C1 segment of cervical spinal cord (tissue), 14 donors: ENCODE results near the gene GNG5.
"Not testable (repeated sequence)": the region's sequence is repeated elsewhere in the genome, so short reads cannot be mapped to it uniquely, and the experiment has no call there.

Experiments used
- DNase-seq, 14 donors: peaks; one replicate each; lab custom pipeline; 2025; lab: John Stamatoyannopoulos, UW

Gene GNG5

GRCh38 chr1:84506002-84506728 lies at the start of gene GNG5, which contains the start of gene SPATA1:
TSS of gene GNG5 (minus strand) at chr1:84506581. CDS start at chr1:84506091, 490 bp downstream.
TSS of gene SPATA1 (plus strand) at chr1:84506386. CDS start at chr1:84516360, 9,974 bp downstream.
- peak; percentile 71 to 95 (median 90) for DNase-seq

- DNase-seq, result no peak
Observed at GRCh38 chr1:84550826-84551225, 44.4 kb upstream of the GNG5 start.

GRCh38 chr1:84541679-84542078 lies 35.3 kb upstream of the GNG5 start:
- no peak for DNase-seq

GRCh38 chr1:84540759-84541158 lies 34.4 kb upstream of the GNG5 start:
- DNase-seq, result no peak

GRCh38 chr1:84539972-84540371 lies 33.6 kb upstream of the GNG5 start:
- no peak for DNase-seq

GRCh38 chr1:84538599-84538998 lies 32.2 kb upstream of the GNG5 start:
- no peak for DNase-seq

GRCh38 chr1:84525779-84526178 lies 19.4 kb upstream of the GNG5 start:
- DNase-seq, result no peak

GRCh38 chr1:84524590-84524989 lies 18.2 kb upstream of the GNG5 start:
- no peak for DNase-seq

GRCh38 chr1:84510668-84511067 lies 4.3 kb upstream of the GNG5 start:
- DNase-seq, result no peak

GRCh38 chr1:84510165-84510564 lies 3.8 kb upstream of the GNG5 start:
- DNase-seq, result no peak

GRCh38 chr1:84509029-84509428 lies 2.6 kb upstream of the GNG5 start:
- DNase-seq, result no peak

GRCh38 chr1:84508510-84508909 lies 2.1 kb upstream of the GNG5 start:
- DNase-seq, result no peak

- not testable (repeated sequence) for DNase-seq
Observed at GRCh38 chr1:84507887-84508286, 1.5 kb upstream of the GNG5 start.

- peak in 1 of 14 donors; percentile 20 for DNase-seq
Observed at GRCh38 chr1:84506729-84507453, 510 bp upstream of the GNG5 start.

GRCh38 chr1:84505493-84506001 lies 834 bp downstream of the GNG5 start:
- DNase-seq, result peak in 4 of 14 donors; percentile 31 to 66 (median 55)

GRCh38 chr1:84504580-84505492 lies 1.5 kb downstream of the GNG5 start:
- no peak for DNase-seq

GRCh38 chr1:84502927-84503326 lies 3.5 kb downstream of the GNG5 start:
- no peak for DNase-seq

GRCh38 chr1:84497631-84498275 lies 8.6 kb downstream of the GNG5 start:
- DNase-seq, result no peak

- no peak for DNase-seq
Observed at GRCh38 chr1:84496498-84496897, 9.9 kb downstream of the GNG5 start.

GRCh38 chr1:84493747-84494146 lies 12.6 kb downstream of the GNG5 start:
- DNase-seq, result no peak

- DNase-seq, result no peak
Observed at GRCh38 chr1:84492726-84493125, 13.7 kb downstream of the GNG5 start.
